HEK293T (cell line): Measurements from ENCODE around the gene ADIPOR1.
"Not testable (repeated sequence)": the region's sequence is repeated elsewhere in the genome, so short reads cannot be mapped to it uniquely, and the experiment has no call there.

Experiments
- CTCF ChIA-PET: fragments of 350-600 bp; formaldehyde crosslinking; extraction: SDS; loops from one replicate; lab custom pipeline; 2021; ENCODE audit warnings: antibody characterized with exemption, inconsistent platforms; lab: Yijun Ruan, JAX
- POLR2A ChIA-PET: fragments of 350-600 bp; formaldehyde crosslinking; extraction: SDS; loops from one replicate; lab custom pipeline; 2020; ENCODE audit warnings: antibody characterized with exemption, inconsistent platforms; lab: Yijun Ruan, JAX
- DNase-seq: peaks from one replicate; pipeline ENCODE4 v3.0.0; 2012; ENCODE audit warnings: mixed read lengths; ENCODE audit errors: extremely low spot score
- ARNT ChIP-seq: fragments of 450-650 bp; IDR thresholded peaks from 2 replicates; pipeline ENCODE4 v1.6.1; 2017; ENCODE audit warnings: mild to moderate bottlenecking
- BHLHE40 ChIP-seq: fragments of 450-650 bp; IDR thresholded peaks from 2 replicates; pipeline ENCODE4 v1.6.1; 2016; ENCODE audit warnings: mild to moderate bottlenecking, moderate library complexity, borderline replicate concordance
- CTBP1 ChIP-seq: fragments of 450-650 bp; IDR thresholded peaks from 2 replicates; pipeline ENCODE4 v1.6.1; 2016; ENCODE audit warnings: borderline replicate concordance
- ELF4 ChIP-seq: fragments of 450-650 bp; IDR thresholded peaks from 2 replicates; pipeline ENCODE4 v1.6.1; 2017; ENCODE audit warnings: antibody characterized with exemption
- FOXA1 ChIP-seq: fragments of 450-650 bp; IDR thresholded peaks from 2 replicates; pipeline ENCODE4 v1.6.1; 2016; ENCODE audit warnings: mild to moderate bottlenecking
- FOXK2 ChIP-seq: fragments of 450-650 bp; IDR thresholded peaks from 2 replicates; pipeline ENCODE4 v1.6.1; 2016; ENCODE audit warnings: mild to moderate bottlenecking
- FOXM1 ChIP-seq: fragments of 450-650 bp; IDR thresholded peaks from 2 replicates; pipeline ENCODE4 v1.6.1; 2017; ENCODE audit warnings: mild to moderate bottlenecking, borderline replicate concordance
- HDGF ChIP-seq: fragments of 450-650 bp; IDR thresholded peaks from 2 replicates; pipeline ENCODE4 v1.6.1; 2017; ENCODE audit warnings: antibody characterized with exemption, borderline replicate concordance
- L3MBTL2 ChIP-seq: fragments of 450-650 bp; conservative IDR thresholded peaks from 2 replicates; pipeline ENCODE4 v1.6.1; 2016; ENCODE audit warnings: mild to moderate bottlenecking
- LEF1 ChIP-seq: fragments of 450-650 bp; IDR thresholded peaks from 2 replicates; pipeline ENCODE4 v1.6.1; 2017; ENCODE audit warnings: mild to moderate bottlenecking, borderline replicate concordance
- NFRKB ChIP-seq: fragments of 450-650 bp; IDR thresholded peaks from 2 replicates; pipeline ENCODE4 v1.6.1; 2016; ENCODE audit warnings: mild to moderate bottlenecking, moderate library complexity
- SP1 ChIP-seq: fragments of 450-650 bp; IDR thresholded peaks from 2 replicates; pipeline ENCODE4 v1.6.1; 2017
- SUZ12 ChIP-seq: fragments of 450-650 bp; IDR thresholded peaks from 2 replicates; pipeline ENCODE4 v1.6.1; 2016; ENCODE audit warnings: mild to moderate bottlenecking
- TARDBP ChIP-seq: fragments of 450-650 bp; IDR thresholded peaks from 2 replicates; pipeline ENCODE4 v1.6.1; 2016
- ZNF384 ChIP-seq: fragments of 450-650 bp; IDR thresholded peaks from 2 replicates; pipeline ENCODE4 v1.6.1; 2016
- TF ChIP-seq, protein P1 (sequence below): fragments of 450-650 bp; IDR thresholded peaks from 2 replicates; pipeline ENCODE4 v1.6.1; 2016

The ADIPOR1 gene

GRCh38 chr1:202940561-202940960 is 17.6 kb downstream of the ADIPOR1 start:
- ChIA-PET CTCF (no interaction called here), POLR2A (no interaction called here)
- TF ChIP-seq L3MBTL2 (no peak), HDGF (no peak), ELF4 (no peak), NFRKB (no peak), ARNT (no peak), TARDBP (no peak), ZNF384 (no peak), SUZ12 (no peak), LEF1 (no peak), SP1 (no peak)
- DNase-seq = no peak

DNA sequence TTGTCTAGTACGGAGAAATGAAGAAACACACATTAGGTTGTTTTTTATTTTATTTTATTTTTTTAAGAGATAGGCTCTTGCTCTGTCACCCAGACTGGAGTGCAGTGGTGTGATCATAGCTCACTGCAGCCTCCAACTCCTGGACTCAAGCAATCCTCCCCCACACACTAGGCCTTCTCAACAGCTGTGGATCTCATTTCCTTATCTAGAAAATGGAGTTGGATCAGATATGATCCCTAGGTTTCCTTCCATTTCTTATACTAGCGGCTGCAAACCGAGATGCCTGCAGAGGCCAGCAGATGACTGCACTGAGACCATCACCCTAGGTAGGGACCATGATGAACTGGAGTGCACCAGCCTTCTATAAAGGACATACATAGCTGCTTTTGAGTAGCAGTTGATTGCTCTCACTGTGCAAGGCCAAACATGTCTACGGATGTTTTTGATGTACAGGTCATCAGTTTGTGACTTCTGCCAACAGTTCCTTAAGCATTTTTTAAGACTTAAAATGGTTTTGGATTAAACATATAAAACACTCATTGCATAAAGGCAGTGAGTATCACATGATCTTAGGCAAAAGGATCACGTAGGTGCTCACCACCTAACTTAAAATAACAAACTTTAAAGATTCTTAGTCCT is 19.7 kb downstream of the ADIPOR1 start:
- CTCF ChIA-PET = no interaction called here
- no peak for DNase-seq
- POLR2A ChIA-PET = interaction anchor here (1.1 kb wide), 1 partner anchor 11 kb away, joined by 3 read pairs; the partner anchor contains the start of gene KLHL12
- TF ChIP-seq SP1 (no peak), FOXM1 (no peak), SUZ12 (no peak), TARDBP (no peak)

GRCh38 chr1:202936409-202936808 is 21.7 kb downstream of the ADIPOR1 start:
- POLR2A ChIA-PET, CTCF ChIA-PET, DNase-seq: not testable (repeated sequence)

DNA sequence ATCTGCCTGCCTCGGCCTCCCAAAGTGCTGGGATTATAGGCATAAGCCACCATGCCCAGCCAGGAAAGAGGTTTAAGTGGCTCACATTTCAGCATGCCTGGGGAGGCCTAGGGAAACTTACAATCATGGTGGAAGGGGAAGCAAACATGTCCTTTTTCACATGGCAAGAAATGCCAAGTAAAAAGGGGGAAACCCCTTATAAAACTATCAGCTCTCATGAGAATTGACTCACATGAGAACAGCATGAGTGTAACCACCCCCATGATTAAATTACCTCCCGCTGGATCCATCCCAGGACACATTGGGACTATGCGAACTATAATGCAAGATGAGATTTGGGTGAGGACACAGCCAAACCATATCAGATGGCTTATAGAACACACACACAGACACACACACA is 22.3 kb downstream of the ADIPOR1 start:
- POLR2A ChIA-PET = no interaction called here
- CTCF ChIA-PET = no interaction called here

GRCh38 chr1:202934755-202935154 is 23.4 kb downstream of the ADIPOR1 start:
- TF ChIP-seq ARNT = no peak
- TF ChIP-seq BHLHE40 = no peak
- TF ChIP-seq FOXM1 = no peak
- TF ChIP-seq HDGF = no peak
- TF ChIP-seq FOXA1 = no peak
- no peak for TF ChIP-seq SP1
- no peak for TF ChIP-seq FOXK2
- TF ChIP-seq NFRKB = no peak
- no peak for TF ChIP-seq L3MBTL2
- TF ChIP-seq CTBP1 = no peak
- TF ChIP-seq SUZ12 = no peak
- no peak for DNase-seq
- POLR2A ChIA-PET = no interaction called here
- CTCF ChIA-PET = no interaction called here

More for the DNA sequence above, 22.3 kb downstream of the ADIPOR1 start:
- TF ChIP-seq BHLHE40 (no peak), FOXM1 (no peak), CTBP1 (no peak), HDGF (no peak), ARNT (no peak), SP1 (no peak), NFRKB (no peak), LEF1 (no peak), ELF4 (no peak), SUZ12 (no peak), L3MBTL2 (no peak), ZNF384 (no peak), FOXA1 (no peak), TARDBP (no peak), FOXK2 (no peak)
- TF ChIP-seq, protein P1, sequence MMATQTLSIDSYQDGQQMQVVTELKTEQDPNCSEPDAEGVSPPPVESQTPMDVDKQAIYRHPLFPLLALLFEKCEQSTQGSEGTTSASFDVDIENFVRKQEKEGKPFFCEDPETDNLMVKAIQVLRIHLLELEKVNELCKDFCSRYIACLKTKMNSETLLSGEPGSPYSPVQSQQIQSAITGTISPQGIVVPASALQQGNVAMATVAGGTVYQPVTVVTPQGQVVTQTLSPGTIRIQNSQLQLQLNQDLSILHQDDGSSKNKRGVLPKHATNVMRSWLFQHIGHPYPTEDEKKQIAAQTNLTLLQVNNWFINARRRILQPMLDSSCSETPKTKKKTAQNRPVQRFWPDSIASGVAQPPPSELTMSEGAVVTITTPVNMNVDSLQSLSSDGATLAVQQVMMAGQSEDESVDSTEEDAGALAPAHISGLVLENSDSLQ = no peak
- no peak for DNase-seq

DNA sequence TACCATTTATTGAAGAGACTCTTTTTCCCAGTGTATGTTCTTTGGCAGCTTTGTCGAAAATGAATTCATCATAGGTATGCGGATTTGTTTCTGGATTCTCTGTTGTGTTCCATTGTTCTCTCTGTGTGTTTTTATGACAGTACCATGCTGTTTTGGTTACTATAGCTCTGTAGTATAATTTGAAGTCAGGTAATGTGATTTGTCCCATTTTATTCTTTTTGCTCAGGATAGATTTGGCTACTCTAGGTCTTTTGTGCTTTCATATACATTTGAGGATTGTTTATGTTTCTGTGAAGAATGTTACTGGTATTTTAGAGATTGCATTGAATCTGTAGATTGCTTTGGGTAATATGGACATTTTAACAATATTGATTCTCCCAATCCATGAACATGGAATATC is 25.6 kb downstream of the ADIPOR1 start:
- TF ChIP-seq FOXA1 (no peak), FOXM1 (no peak), ARNT (no peak), SUZ12 (no peak), ELF4 (no peak), LEF1 (no peak), NFRKB (no peak), HDGF (no peak), ZNF384 (no peak), L3MBTL2 (no peak)
- TF ChIP-seq, protein P1 = no peak
- ChIA-PET CTCF (no interaction called here), POLR2A (no interaction called here)
- no peak for DNase-seq

GRCh38 chr1:202926581-202927491 is 31.3 kb downstream of the ADIPOR1 start, which contains the start of gene KLHL12:
KLHL12 (minus strand) TSS chr1:202927234; CDS start chr1:202925162, 2,072 bp downstream.
- TF ChIP-seq, protein P1 = peak; percentile 76
- TF ChIP-seq FOXK2 = no peak
- TF ChIP-seq ELF4 = peak; percentile 44; the same call in 1 of the 2 replicates
- no peak for TF ChIP-seq BHLHE40
- peak; percentile 34; the same call in 1 of the 2 replicates for TF ChIP-seq FOXM1
- peak; percentile 83; the same call in 1 of the 2 replicates for TF ChIP-seq LEF1
- no peak for TF ChIP-seq SP1
- TF ChIP-seq FOXA1 = no peak
- TF ChIP-seq ARNT = peak; percentile 100
- TF ChIP-seq TARDBP = no peak
- TF ChIP-seq NFRKB = no peak
- peak; percentile 68 for TF ChIP-seq L3MBTL2
- no peak for TF ChIP-seq ZNF384
- CTCF ChIA-PET = interaction anchor here (0.7 to 1.2 kb wide), 2 partner anchors 18 to 32 kb away, joined by 3 to 13 read pairs; no protein-coding TSS in a partner anchor
- peak; percentile 99 for DNase-seq
- POLR2A ChIA-PET = interaction anchor here (0.7 to 1.4 kb wide), 8 partner anchors 10 to 102 kb away, joined by 3 to 10 read pairs (median 4); partner anchors contain the start of genes RABIF and TMEM183A
